A673 (cell line): Measurements from ENCODE around the gene STAG3. TPM values are rescaled to one million over a fixed set of nuclear protein-coding genes. Genes with fewer than 3 reads are reported as not detected.
"Not testable (repeated sequence)": the region's sequence is repeated elsewhere in the genome, so short reads cannot be mapped to it uniquely, and the experiment has no call there.

Experiments used
- BruUV-seq: library from RNA; stranded (reverse); fragments of 400-500 nt; replicated peaks from 2 replicates; lab custom pipeline; 2021; lab: Mats Ljungman, UMichigan
- CTCF ChIA-PET: fragments of 300-600 bp; sonication (Branson Sonifier 250); formaldehyde crosslinking; loops from one replicate; lab custom pipeline; 2022; ENCODE audit warnings: antibody characterized with exemption; lab: Charles Lee
- POLR2A ChIA-PET: fragments of 300-600 bp; sonication (Branson Sonifier 250); formaldehyde crosslinking; loops from one replicate; lab custom pipeline; 2022; ENCODE audit warnings: antibody characterized with exemption; ENCODE audit not compliant: low non-redundant PET; lab: Charles Lee
- DNase-seq: peaks from one replicate; pipeline ENCODE4 v3.0.0-alpha.2; 2015; ENCODE audit warnings: low spot score
- H3K27ac ChIP-seq: fragments of 200-600 bp; sonication (generic); 2 replicates; pipeline ENCODE4 v1.5.1; 2016; ENCODE audit warnings: mixed run types, low read depth, mild to moderate bottlenecking, mixed read lengths, antibody characterized with exemption, low read length; ENCODE audit not compliant: poor library complexity, severe bottlenecking
- H3K27me3 ChIP-seq: fragments of 200-600 bp; sonication (generic); replicated peaks from 2 replicates; pipeline ENCODE4 v1.6.1; 2017; ENCODE audit warnings: mixed run types, low read depth, mild to moderate bottlenecking, mixed read lengths, antibody characterized with exemption, low read length; ENCODE audit not compliant: insufficient read depth, poor library complexity
- H3K36me3 ChIP-seq: fragments of 200-600 bp; sonication (generic); 2 replicates; pipeline ENCODE4 v1.6.1; 2016; ENCODE audit warnings: mixed run types, mild to moderate bottlenecking, mixed read lengths, antibody characterized with exemption, low read length; ENCODE audit not compliant: insufficient read depth, poor library complexity, severe bottlenecking
- H3K4me1 ChIP-seq: fragments of 200-600 bp; sonication (generic); 2 replicates; pipeline ENCODE4 v1.6.1; 2017; ENCODE audit warnings: mixed run types, mild to moderate bottlenecking, mixed read lengths, antibody characterized with exemption, low read length; ENCODE audit not compliant: insufficient read depth, poor library complexity, severe bottlenecking
- H3K4me3 ChIP-seq: fragments of 200-600 bp; sonication (generic); 2 replicates; pipeline ENCODE4 v1.5.1; 2016; ENCODE audit warnings: low read depth, mixed run types, mild to moderate bottlenecking, mixed read lengths, low read length; ENCODE audit not compliant: poor library complexity, severe bottlenecking
- H3K9me3 ChIP-seq: fragments of 200-600 bp; sonication (generic); 2 replicates; pipeline ENCODE4 v1.6.1; 2016; ENCODE audit warnings: mixed run types, low read depth, mild to moderate bottlenecking, mixed read lengths, antibody characterized with exemption, low read length; ENCODE audit not compliant: poor library complexity, severe bottlenecking
- CTCF ChIP-seq: fragments of 300-800, 200-600 bp; sonication (generic); conservative IDR thresholded peaks from 2 replicates; pipeline ENCODE4 v1.5.1; 2017; ENCODE audit warnings: low read depth, mild to moderate bottlenecking, antibody characterized with exemption, low read length, moderate library complexity, mixed read lengths
- EZH2 ChIP-seq: fragments of 200-600 bp; sonication (generic); IDR thresholded peaks from 2 replicates; pipeline ENCODE4 v1.6.1; 2017; ENCODE audit warnings: borderline replicate concordance, low read depth, mild to moderate bottlenecking, mixed read lengths, antibody characterized with exemption, low read length; ENCODE audit not compliant: poor library complexity, severe bottlenecking
- intact Hi-C: fragments of 100-400 bp; cut with micrococcal nuclease; formaldehyde crosslinking; loops from one replicate; pipeline ENCODE4 v1.10.0; 2022; ENCODE audit not compliant: unreplicated experiment
- total RNA-seq: library from RNA; stranded (reverse); gene quantifications from 2 replicates; pipeline ENCODE4 v1.2.3, GENCODE V29; 2021

STAG3 gene
- total RNA-seq, 1 experiment from 2014 or later = 1.2 TPM

DNA sequence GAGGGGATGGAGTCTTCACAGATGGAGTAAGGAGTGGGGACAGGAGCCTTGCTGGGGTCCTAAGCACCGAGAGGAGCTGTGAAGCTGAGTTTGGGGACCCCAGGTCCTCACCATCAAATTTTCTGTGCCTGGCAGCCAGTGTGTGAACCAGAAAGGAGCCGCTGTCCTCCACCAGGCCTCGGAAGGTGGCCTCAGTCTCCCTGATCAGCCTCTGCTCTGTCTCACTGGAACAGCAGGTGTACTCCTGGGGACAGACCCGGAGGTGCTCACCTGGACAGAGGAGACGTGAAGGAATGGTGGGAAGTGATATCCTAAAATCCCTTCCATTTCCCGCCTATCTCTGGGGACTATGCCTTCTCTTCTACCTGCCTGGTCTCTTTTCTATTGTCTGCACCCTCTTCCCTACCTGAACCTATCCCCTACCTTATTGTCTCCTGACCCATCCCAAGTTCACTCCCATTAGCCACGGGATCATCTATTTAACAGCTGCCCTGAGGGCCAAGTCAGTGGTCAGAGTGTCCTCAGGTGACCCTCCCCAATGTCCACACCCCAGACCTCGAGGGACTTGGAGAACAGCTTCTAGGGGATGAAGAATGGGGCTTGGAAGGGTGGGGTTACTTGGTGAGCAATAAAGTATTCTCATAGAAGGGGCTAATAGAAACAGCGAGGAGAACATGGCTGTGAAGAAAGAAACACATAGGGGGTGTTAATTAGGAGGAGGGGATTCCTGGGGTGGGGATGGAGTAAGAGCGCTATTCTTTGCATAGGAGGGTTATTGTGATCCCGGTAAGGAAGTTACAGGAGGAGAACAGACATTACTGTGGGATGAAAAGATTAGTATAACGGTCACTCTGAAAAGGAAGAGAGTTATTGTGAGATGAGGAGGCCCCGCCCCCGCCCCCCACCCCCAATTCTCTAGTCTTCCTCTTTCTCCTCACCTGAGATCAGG is 1.3 kb upstream of the STAG3 start:
- Histone ChIP-seq H3K36me3 (no peaks in the 10 kb centered on the region), H3K27me3 (no peaks in the 10 kb centered on the region), H3K4me1 (peaks cover 7% of the 10 kb centered on the region), H3K4me3 (peak overlapping the region; percentile 97), H3K9me3 (no peaks in the 10 kb centered on the region), H3K27ac (peak overlapping the region; percentile 86)
- no peak for TF ChIP-seq CTCF
- TF ChIP-seq EZH2 = no peak
- POLR2A ChIA-PET = no interaction called here
- no peak for DNase-seq
- intact Hi-C loops = no loop called here
- CTCF ChIA-PET = interaction anchor here (0.7 to 1.0 kb wide), 2 partner anchors 14 to 26 kb away, joined by 3 read pairs; no protein-coding TSS in a partner anchor
- no TSS peak for BruUV-seq

GRCh38 chr7:100180084-100180483 is 2.4 kb downstream of the STAG3 start:
- H3K36me3 ChIP-seq, H3K27ac ChIP-seq, POLR2A ChIA-PET, CTCF ChIA-PET, intact Hi-C loops, BruUV-seq, H3K4me3 ChIP-seq, DNase-seq, H3K9me3 ChIP-seq, H3K4me1 ChIP-seq, H3K27me3 ChIP-seq: not testable (repeated sequence)

GRCh38 chr7:100182616-100183015 is 4.9 kb downstream of the STAG3 start:
- CTCF ChIA-PET, H3K4me3 ChIP-seq, H3K27ac ChIP-seq, H3K36me3 ChIP-seq, intact Hi-C loops, H3K4me1 ChIP-seq, DNase-seq, H3K9me3 ChIP-seq, BruUV-seq, POLR2A ChIA-PET, H3K27me3 ChIP-seq: not testable (repeated sequence)

DNA sequence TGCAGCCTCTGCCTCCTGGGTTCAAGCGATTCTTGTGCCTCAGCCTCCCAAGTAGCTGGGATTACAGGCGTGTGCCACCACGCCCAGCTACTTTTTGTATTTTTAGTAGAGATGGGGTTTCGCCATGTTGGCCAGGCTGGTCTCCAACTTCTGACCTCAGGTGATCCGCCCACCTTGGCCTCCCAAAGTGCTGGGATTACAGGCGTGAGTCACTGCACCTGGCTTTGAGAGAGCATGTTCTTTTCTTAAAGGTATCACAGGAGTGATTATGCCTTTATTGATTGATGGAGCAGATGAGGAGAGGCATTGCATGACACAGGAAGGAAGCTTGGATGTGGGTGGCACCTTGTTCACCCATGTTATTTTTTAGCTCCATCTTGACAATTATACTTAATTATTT is 5.4 kb downstream of the STAG3 start:
- BruUV-seq, DNase-seq, POLR2A ChIA-PET, intact Hi-C loops, H3K27me3 ChIP-seq, H3K9me3 ChIP-seq, H3K27ac ChIP-seq, CTCF ChIA-PET, H3K4me1 ChIP-seq, H3K4me3 ChIP-seq, H3K36me3 ChIP-seq: not testable (repeated sequence)
